Breast epithelium (tissue), 3 donors: ENCODE measurements around the gene IFT27.

Experiments
- POLR2AphosphoS5 ChIP-seq, 3 donors: sonication (generic); formaldehyde crosslinking; IDR thresholded peaks; one replicate each; pipeline ENCODE4 v1.6.1; 2017; ENCODE audit warnings: antibody characterized with exemption in 3 of 3
- TF ChIP-seq, protein P1 (sequence below), 3 donors: fragments of 450-650 bp; IDR thresholded peaks; one replicate each; pipeline ENCODE4 v1.5.1; 2016 to 2017; ENCODE audit warnings: antibody characterized with exemption in 3 of 3, mild to moderate bottlenecking in 3 of 3, moderate library complexity in 3 of 3

GRCh38 chr22:36727927-36728488 is 47.9 kb downstream of the IFT27 start:
- TF ChIP-seq POLR2AphosphoS5 (IDR thresholded peaks at IDR 0.05): no peak
- TF ChIP-seq, protein P1, sequence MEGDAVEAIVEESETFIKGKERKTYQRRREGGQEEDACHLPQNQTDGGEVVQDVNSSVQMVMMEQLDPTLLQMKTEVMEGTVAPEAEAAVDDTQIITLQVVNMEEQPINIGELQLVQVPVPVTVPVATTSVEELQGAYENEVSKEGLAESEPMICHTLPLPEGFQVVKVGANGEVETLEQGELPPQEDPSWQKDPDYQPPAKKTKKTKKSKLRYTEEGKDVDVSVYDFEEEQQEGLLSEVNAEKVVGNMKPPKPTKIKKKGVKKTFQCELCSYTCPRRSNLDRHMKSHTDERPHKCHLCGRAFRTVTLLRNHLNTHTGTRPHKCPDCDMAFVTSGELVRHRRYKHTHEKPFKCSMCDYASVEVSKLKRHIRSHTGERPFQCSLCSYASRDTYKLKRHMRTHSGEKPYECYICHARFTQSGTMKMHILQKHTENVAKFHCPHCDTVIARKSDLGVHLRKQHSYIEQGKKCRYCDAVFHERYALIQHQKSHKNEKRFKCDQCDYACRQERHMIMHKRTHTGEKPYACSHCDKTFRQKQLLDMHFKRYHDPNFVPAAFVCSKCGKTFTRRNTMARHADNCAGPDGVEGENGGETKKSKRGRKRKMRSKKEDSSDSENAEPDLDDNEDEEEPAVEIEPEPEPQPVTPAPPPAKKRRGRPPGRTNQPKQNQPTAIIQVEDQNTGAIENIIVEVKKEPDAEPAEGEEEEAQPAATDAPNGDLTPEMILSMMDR (IDR thresholded peaks at IDR 0.05): no peak
